Endodermal cell (in vitro differentiated cells): ENCODE data around the gene MCU. TPM values are rescaled to one million over a fixed set of nuclear protein-coding genes. Genes with fewer than 3 reads are reported as not detected.
A peak's percentile ranks its signal among the peaks of the same experiment; 100 is the strongest.

Experiments used
- DNase-seq: peaks from one replicate; pipeline ENCODE4 v3.0.0-alpha.2; 2017
- H3K27ac ChIP-seq: 2 replicates; pipeline ENCODE4 v1.5.1; 2013; ENCODE audit warnings: mild to moderate bottlenecking, low read depth, low read length, moderate library complexity
- H3K27me3 ChIP-seq: 2 replicates; pipeline ENCODE4 v1.6.1; 2013; ENCODE audit warnings: mild to moderate bottlenecking, low read length, moderate library complexity; ENCODE audit not compliant: insufficient read depth, control insufficient read depth, poor library complexity, severe bottlenecking
- H3K36me3 ChIP-seq: 2 replicates; pipeline ENCODE4 v1.7.0; 2013; ENCODE audit warnings: mild to moderate bottlenecking, low read length, moderate library complexity; ENCODE audit not compliant: control insufficient read depth, insufficient read depth
- H3K4me1 ChIP-seq: one replicate; pipeline ENCODE4 v1.7.0; 2013; ENCODE audit warnings: low read length; ENCODE audit not compliant: control insufficient read depth, insufficient read depth
- H3K4me3 ChIP-seq: 2 replicates; pipeline ENCODE4 v1.5.1; 2013; ENCODE audit warnings: mild to moderate bottlenecking, low read length, moderate library complexity
- H3K9ac ChIP-seq: 2 replicates; pipeline ENCODE4 v1.6.1; 2013; ENCODE audit warnings: mild to moderate bottlenecking, low read length, moderate library complexity; ENCODE audit not compliant: poor library complexity, severe bottlenecking; ENCODE audit errors: extremely low read depth
- H3K9me3 ChIP-seq: 2 replicates; pipeline ENCODE4 v1.6.1; 2013; ENCODE audit warnings: mild to moderate bottlenecking, low read length, moderate library complexity; ENCODE audit not compliant: control insufficient read depth
- H3K27ac Mint-ChIP-seq: 2 replicates; pipeline ENCODE4 v1.8.0; 2020; ENCODE audit warnings: mixed read lengths
- H3K27me3 Mint-ChIP-seq: 2 replicates; pipeline ENCODE4 v1.8.0; 2021; ENCODE audit warnings: mild to moderate bottlenecking, mixed read lengths; ENCODE audit not compliant: insufficient read depth
- H3K36me3 Mint-ChIP-seq: 2 replicates; pipeline ENCODE4 v1.8.0; 2020; ENCODE audit warnings: low read depth, mixed read lengths
- H3K4me1 Mint-ChIP-seq: 2 replicates; pipeline ENCODE4 v1.8.0; 2020; ENCODE audit warnings: mixed read lengths
- H3K4me3 Mint-ChIP-seq: 2 replicates; pipeline ENCODE4 v1.8.0; 2020; ENCODE audit warnings: mild to moderate bottlenecking, moderate library complexity, mixed read lengths
- H3K9me3 Mint-ChIP-seq: 2 replicates; pipeline ENCODE4 v1.8.0; 2020; ENCODE audit warnings: mild to moderate bottlenecking, mixed read lengths
- WGBS, 2 experiments: methylation state at CpG; one replicate each; pipeline versions ENCODE4 v1.1.5 to v1.1.7; 2013; ENCODE audit warnings: missing lambda C conversion rate in 2 of 2, mixed read lengths in 1 of 2; ENCODE audit not compliant: insufficient coverage in 1 of 2, insufficient read length in 1 of 2; 5-methylcytosine and 5-hydroxymethylcytosine counted together
- total RNA-seq, 2 donors: library from RNA; stranded (reverse); fragmentation: NEBNext Ultra II Directional in 1 of 2; extraction: Animal tissue kit (Norgen Biotek cat#: 25700) in 1 of 2; gene quantifications; 2 replicates in 1 of 2; 3 replicates in 1 of 2; pipeline ENCODE4 v1.2.1, GENCODE V29; 2021
- TF ChIP-seq, protein P1 (sequence below): fragments of 200-600 bp; sonication (generic); conservative IDR thresholded peaks from 2 replicates; pipeline ENCODE4 v1.5.0; 2021; ENCODE audit warnings: antibody characterized with exemption, mild to moderate bottlenecking

The MCU gene
- total RNA-seq, 2 donors from 2014 or later = 46.1 to 48.5 TPM

DNA sequence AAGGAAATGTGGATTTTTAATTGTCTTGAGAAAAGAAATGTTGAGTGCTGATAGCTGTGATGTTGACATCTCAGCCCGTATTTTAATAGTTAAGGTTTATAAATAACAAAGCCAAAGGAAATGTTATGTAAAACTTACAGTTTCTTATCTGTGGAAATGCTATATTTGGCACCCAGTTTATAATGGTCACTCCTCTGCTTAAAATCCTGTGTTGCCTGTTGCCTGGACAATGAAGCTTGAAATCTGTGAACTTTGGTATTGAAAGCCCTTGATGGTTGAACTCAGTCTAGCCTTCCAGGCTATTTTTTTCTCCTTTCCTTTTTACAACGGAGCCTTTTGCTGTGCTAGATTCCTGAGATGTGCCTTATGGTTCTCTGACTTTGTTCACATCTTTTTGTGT, 46.5 kb downstream of the MCU start:
- 67% methylated on average over 2 of the region's 2 CpGs; no CpG with 5 or more reads in 1 of the 2 experiments for WGBS, 2 experiments
- Mint-ChIP-seq H3K4me1 (peaks cover 42% of the 10 kb centered on the region), H3K36me3 (peaks cover 2% of the 10 kb centered on the region), H3K27ac (peak overlapping the region; percentile 74), H3K9me3 (no peaks in the 10 kb centered on the region), H3K4me3 (no peak overlapping the region), H3K27me3 (no peaks in the 10 kb centered on the region)
- Histone ChIP-seq H3K36me3 (peaks cover 3% of the 10 kb centered on the region), H3K9me3 (no peaks in the 10 kb centered on the region), H3K27me3 (no peaks in the 10 kb centered on the region), H3K27ac (no peak overlapping the region), H3K4me1 (peaks cover 11% of the 10 kb centered on the region), H3K9ac (no peak overlapping the region), H3K4me3 (no peak overlapping the region)
- no peak for DNase-seq
- TF ChIP-seq, protein P1, sequence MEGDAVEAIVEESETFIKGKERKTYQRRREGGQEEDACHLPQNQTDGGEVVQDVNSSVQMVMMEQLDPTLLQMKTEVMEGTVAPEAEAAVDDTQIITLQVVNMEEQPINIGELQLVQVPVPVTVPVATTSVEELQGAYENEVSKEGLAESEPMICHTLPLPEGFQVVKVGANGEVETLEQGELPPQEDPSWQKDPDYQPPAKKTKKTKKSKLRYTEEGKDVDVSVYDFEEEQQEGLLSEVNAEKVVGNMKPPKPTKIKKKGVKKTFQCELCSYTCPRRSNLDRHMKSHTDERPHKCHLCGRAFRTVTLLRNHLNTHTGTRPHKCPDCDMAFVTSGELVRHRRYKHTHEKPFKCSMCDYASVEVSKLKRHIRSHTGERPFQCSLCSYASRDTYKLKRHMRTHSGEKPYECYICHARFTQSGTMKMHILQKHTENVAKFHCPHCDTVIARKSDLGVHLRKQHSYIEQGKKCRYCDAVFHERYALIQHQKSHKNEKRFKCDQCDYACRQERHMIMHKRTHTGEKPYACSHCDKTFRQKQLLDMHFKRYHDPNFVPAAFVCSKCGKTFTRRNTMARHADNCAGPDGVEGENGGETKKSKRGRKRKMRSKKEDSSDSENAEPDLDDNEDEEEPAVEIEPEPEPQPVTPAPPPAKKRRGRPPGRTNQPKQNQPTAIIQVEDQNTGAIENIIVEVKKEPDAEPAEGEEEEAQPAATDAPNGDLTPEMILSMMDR = no peak

DNA sequence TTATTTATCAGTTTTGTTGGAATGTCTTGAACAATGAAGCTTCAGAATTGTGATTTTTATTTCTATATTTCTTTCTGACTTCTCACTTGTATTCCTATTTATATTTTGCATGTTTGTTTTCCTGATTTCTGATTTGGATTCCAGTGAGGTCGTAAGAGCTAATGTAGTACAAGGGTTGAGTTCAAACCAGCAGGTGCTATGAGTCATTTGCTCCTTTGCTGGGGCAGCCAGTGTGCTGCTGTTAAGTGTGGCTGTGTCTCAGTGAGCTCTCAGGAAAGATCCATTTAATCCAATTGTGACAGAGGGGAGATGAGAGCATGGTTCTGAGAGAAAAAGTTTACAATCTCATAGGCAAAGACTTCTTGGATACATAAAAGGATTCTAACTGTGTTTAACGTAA, 48.6 kb downstream of the MCU start:
- DNase-seq = peak; percentile 53
- 50 to 66% methylated on average over 1 of the region's 2 CpGs for WGBS, 2 experiments
- Histone ChIP-seq H3K4me1 (peaks cover 11% of the 10 kb centered on the region), H3K36me3 (peaks cover 3% of the 10 kb centered on the region), H3K27me3 (no peaks in the 10 kb centered on the region), H3K9ac (no peak overlapping the region), H3K9me3 (no peaks in the 10 kb centered on the region), H3K4me3 (no peak overlapping the region), H3K27ac (no peak overlapping the region)
- no peaks in the 10 kb centered on the region for H3K9me3 Mint-ChIP-seq
- peaks cover 45% of the 10 kb centered on the region for H3K4me1 Mint-ChIP-seq
- H3K4me3 Mint-ChIP-seq = no peak overlapping the region
- H3K36me3 Mint-ChIP-seq = peaks cover 2% of the 10 kb centered on the region
- TF ChIP-seq, protein P1 = no peak
- H3K27ac Mint-ChIP-seq = peak overlapping the region; percentile 1
- no peaks in the 10 kb centered on the region for H3K27me3 Mint-ChIP-seq

DNA sequence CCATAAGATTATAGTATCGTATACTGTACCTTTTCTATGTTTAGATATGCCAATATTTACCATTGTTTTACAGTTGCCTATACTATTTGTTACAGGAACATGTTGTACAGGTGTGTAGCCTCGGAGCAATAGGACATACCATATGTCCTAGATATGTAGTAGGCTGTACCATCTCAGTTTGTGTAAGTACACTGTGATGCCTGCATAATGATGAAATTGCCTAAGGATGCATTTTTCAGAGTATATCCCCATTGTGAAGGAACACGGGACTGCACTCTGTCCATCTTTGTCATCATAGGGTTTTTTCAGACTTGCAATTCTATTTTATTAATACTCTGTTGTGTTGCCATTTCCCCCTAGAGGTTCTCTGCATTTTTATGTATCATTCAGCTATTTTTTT, 50.1 kb downstream of the MCU start:
- Histone ChIP-seq H3K4me1 (peaks cover 8% of the 10 kb centered on the region), H3K4me3 (no peak overlapping the region), H3K27ac (no peak overlapping the region), H3K36me3 (peaks cover 3% of the 10 kb centered on the region), H3K9me3 (no peaks in the 10 kb centered on the region), H3K9ac (no peak overlapping the region), H3K27me3 (no peaks in the 10 kb centered on the region)
- no peak overlapping the region for H3K4me3 Mint-ChIP-seq
- peaks cover 2% of the 10 kb centered on the region for H3K36me3 Mint-ChIP-seq
- H3K27ac Mint-ChIP-seq = no peak overlapping the region
- H3K9me3 Mint-ChIP-seq = no peaks in the 10 kb centered on the region
- H3K27me3 Mint-ChIP-seq = no peaks in the 10 kb centered on the region
- 96 to 100% methylated on average over 2 of the region's 3 CpGs for WGBS, 2 experiments
- TF ChIP-seq, protein P1 = no peak
- no peak for DNase-seq
- peaks cover 44% of the 10 kb centered on the region for H3K4me1 Mint-ChIP-seq
